Measurements from ENCODE around the gene LRBA. TPM values are rescaled to one million over a fixed set of nuclear protein-coding genes. Genes with fewer than 3 reads are reported as not detected.

The LRBA gene
- total RNA-seq, 1 experiment from 2014 or later: 77.4 TPM

DNA sequence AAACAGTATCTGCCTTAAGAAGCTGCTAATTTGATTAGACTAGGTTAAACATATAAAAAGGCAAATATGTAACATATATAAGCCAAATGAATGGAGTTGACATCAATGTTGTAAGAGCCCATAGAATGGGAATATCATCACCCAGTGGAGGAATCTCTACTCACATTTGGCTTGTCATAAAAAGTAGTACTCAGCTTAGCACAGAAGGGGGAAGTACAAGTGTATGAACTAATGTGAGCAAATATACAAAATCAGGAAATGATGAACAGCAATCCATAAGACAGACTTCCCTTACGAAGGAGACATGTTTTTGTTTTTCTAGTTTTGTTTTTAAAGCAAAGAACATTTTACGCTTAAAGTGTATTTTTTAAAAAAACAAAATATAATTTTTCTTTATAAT, 358.2 kb downstream of the LRBA start:
- no peaks in the 10 kb centered on the region for H3K9me3 ChIP-seq (ENCODE audit: insufficient read depth, low read depth)
- CTCF ChIA-PET: no interaction called here
- TF ChIP-seq, protein P1, sequence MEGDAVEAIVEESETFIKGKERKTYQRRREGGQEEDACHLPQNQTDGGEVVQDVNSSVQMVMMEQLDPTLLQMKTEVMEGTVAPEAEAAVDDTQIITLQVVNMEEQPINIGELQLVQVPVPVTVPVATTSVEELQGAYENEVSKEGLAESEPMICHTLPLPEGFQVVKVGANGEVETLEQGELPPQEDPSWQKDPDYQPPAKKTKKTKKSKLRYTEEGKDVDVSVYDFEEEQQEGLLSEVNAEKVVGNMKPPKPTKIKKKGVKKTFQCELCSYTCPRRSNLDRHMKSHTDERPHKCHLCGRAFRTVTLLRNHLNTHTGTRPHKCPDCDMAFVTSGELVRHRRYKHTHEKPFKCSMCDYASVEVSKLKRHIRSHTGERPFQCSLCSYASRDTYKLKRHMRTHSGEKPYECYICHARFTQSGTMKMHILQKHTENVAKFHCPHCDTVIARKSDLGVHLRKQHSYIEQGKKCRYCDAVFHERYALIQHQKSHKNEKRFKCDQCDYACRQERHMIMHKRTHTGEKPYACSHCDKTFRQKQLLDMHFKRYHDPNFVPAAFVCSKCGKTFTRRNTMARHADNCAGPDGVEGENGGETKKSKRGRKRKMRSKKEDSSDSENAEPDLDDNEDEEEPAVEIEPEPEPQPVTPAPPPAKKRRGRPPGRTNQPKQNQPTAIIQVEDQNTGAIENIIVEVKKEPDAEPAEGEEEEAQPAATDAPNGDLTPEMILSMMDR (conservative IDR thresholded peaks at IDR 0.05): no peak
- no peak for TF ChIP-seq EZH2 (IDR thresholded peaks at IDR 0.05; ENCODE audit: low read depth)
- H3K36me3 ChIP-seq (ENCODE audit: low read depth): no peaks in the 10 kb centered on the region
- DNase-seq: no peak
- no peaks in the 10 kb centered on the region for H3K9me2 ChIP-seq (ENCODE audit: insufficient read depth)
- H2AFZ ChIP-seq: no peak overlapping the region
- intact Hi-C loops (cut with micrococcal nuclease; ENCODE audit: unreplicated experiment): no loop called here
- BruUV-seq (replicated peaks): no TSS peak
- no peaks in the 10 kb centered on the region for H4K20me1 ChIP-seq (ENCODE audit: insufficient read depth)
- H3K4me1 ChIP-seq (replicated peaks; ENCODE audit: insufficient read depth): no peaks in the 10 kb centered on the region
- H3K4me3 ChIP-seq: no peak overlapping the region
- POLR2A ChIA-PET (ENCODE audit: unreplicated experiment): no interaction called here
- H3F3A ChIP-seq (ENCODE audit: insufficient read depth, low read depth): no peaks in the 10 kb centered on the region
- H3K27me3 ChIP-seq (ENCODE audit: insufficient read depth, low read depth): no peaks in the 10 kb centered on the region
- H3K79me2 ChIP-seq (ENCODE audit: low read depth): no peaks in the 10 kb centered on the region
- no peak overlapping the region for H3K4me2 ChIP-seq
- H3K27ac ChIP-seq: no peak overlapping the region

DNA sequence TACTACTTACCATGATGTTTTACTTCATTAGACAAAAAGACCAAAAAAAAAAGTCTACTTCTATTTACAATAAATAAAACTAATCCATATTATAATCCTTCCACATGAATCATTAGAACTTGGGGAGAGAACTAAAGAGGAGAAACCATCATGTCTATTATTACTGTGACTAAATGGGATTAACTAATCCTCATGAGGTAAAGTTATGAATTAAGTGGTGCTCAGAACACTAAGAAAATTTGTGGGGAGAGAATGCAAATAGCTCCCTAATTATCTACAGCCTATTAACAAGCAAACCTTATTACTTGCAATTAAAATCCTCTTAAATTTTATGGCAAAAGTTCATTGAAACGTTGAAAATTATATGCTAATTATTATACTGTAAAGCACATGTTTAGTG, 364.3 kb downstream of the LRBA start:
- Histone ChIP-seq H3K36me3 (ENCODE audit: low read depth) (no peaks in the 10 kb centered on the region), H3K79me2 (ENCODE audit: low read depth) (no peaks in the 10 kb centered on the region), H3K4me2 (no peak overlapping the region), H2AFZ (no peak overlapping the region), H3K9me3 (ENCODE audit: insufficient read depth, low read depth) (no peaks in the 10 kb centered on the region), H3K4me1 (replicated peaks; ENCODE audit: insufficient read depth) (no peaks in the 10 kb centered on the region), H3K9me2 (ENCODE audit: insufficient read depth) (no peaks in the 10 kb centered on the region), H3K27ac (no peak overlapping the region), H4K20me1 (ENCODE audit: insufficient read depth) (no peaks in the 10 kb centered on the region), H3F3A (ENCODE audit: insufficient read depth, low read depth) (no peaks in the 10 kb centered on the region), H3K27me3 (ENCODE audit: insufficient read depth, low read depth) (no peaks in the 10 kb centered on the region), H3K4me3 (no peak overlapping the region)
- no TSS peak for BruUV-seq (replicated peaks)
- intact Hi-C loops (cut with micrococcal nuclease; ENCODE audit: unreplicated experiment): no loop called here
- CTCF ChIA-PET: no interaction called here
- no peak for DNase-seq
- TF ChIP-seq, protein P1 (conservative IDR thresholded peaks at IDR 0.05): no peak
- no peak for TF ChIP-seq EZH2 (IDR thresholded peaks at IDR 0.05; ENCODE audit: low read depth)
- POLR2A ChIA-PET (ENCODE audit: unreplicated experiment): no interaction called here

DNA sequence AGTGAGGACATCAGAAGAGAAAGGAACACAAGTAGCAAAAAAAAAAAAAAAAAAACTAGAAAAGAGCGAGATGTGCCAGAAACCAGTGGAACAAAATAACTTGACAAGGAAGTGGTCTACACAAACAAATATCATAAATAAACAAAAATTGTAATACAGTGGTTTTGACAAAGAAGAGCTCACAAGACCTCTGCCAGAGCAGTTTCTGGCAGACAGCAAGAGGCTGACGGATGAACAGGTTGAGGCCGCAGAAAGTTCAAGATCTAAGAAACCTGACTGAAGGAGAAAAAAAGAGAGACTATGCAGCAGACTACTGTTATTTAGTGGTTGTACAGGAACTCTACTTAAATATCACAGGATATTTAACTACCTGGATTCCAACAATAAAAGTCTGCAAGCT, 367.0 kb downstream of the LRBA start:
- no peak overlapping the region for H3K4me3 ChIP-seq
- H3K27ac ChIP-seq: no peak overlapping the region
- DNase-seq: no peak
- no peaks in the 10 kb centered on the region for H3F3A ChIP-seq (ENCODE audit: insufficient read depth, low read depth)
- no peak overlapping the region for H2AFZ ChIP-seq
- ChIA-PET CTCF (no interaction called here), POLR2A (ENCODE audit: unreplicated experiment) (interaction anchor here (0.6 to 0.7 kb wide), 2 partner anchors 13 to 70 kb away, joined by 3 read pairs; no protein-coding TSS in a partner anchor)
- H3K27me3 ChIP-seq (ENCODE audit: insufficient read depth, low read depth): no peaks in the 10 kb centered on the region
- H3K4me2 ChIP-seq: no peak overlapping the region
- H4K20me1 ChIP-seq (ENCODE audit: insufficient read depth): no peaks in the 10 kb centered on the region
- TF ChIP-seq, protein P1 (conservative IDR thresholded peaks at IDR 0.05): no peak
- no peak for TF ChIP-seq EZH2 (IDR thresholded peaks at IDR 0.05; ENCODE audit: low read depth)
- H3K9me2 ChIP-seq (ENCODE audit: insufficient read depth): no peaks in the 10 kb centered on the region
- no peaks in the 10 kb centered on the region for H3K9me3 ChIP-seq (ENCODE audit: insufficient read depth, low read depth)
- no peaks in the 10 kb centered on the region for H3K4me1 ChIP-seq (replicated peaks; ENCODE audit: insufficient read depth)
- intact Hi-C loops (cut with micrococcal nuclease; ENCODE audit: unreplicated experiment): no loop called here
- no peaks in the 10 kb centered on the region for H3K79me2 ChIP-seq (ENCODE audit: low read depth)
- no TSS peak for BruUV-seq (replicated peaks)
- H3K36me3 ChIP-seq (ENCODE audit: low read depth): no peaks in the 10 kb centered on the region

Measured in PC-9 (cell line).